HG03378 (cell line): ENCODE measurements around the gene RNASE3.
"Not testable (repeated sequence)": the region's sequence is repeated elsewhere in the genome, so short reads cannot be mapped to it uniquely, and the experiment has no call there.

ENCODE experiments used
- ATAC-seq: cut with Tn5 transposase; IDR thresholded peaks from one replicate; pipeline ENCODE4 v1.9.1; 2021; ENCODE audit warnings: mild to moderate bottlenecking, moderate library complexity; ENCODE audit not compliant: unreplicated experiment

The RNASE3 gene

DNA sequence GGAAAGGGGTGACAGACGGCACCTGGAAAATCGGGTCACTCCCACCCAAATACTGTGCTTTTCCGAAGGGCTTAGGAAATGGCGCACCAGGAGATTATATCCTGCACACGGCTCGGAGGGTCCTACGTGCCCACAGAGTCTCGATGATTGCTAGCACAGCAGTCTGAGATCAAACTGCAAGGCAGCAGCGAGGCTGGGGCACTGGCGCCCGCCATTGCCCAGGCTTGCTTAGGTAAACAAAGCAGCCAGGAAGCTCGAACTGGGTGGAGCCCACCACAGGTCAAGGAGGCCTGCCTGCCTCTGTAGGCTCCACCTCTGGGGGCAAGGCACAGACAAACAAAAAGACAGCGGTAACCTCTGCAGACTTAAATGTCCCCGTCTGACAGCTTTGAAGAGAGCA, 19.6 kb downstream of the RNASE3 start:
- not testable (repeated sequence) for ATAC-seq

DNA sequence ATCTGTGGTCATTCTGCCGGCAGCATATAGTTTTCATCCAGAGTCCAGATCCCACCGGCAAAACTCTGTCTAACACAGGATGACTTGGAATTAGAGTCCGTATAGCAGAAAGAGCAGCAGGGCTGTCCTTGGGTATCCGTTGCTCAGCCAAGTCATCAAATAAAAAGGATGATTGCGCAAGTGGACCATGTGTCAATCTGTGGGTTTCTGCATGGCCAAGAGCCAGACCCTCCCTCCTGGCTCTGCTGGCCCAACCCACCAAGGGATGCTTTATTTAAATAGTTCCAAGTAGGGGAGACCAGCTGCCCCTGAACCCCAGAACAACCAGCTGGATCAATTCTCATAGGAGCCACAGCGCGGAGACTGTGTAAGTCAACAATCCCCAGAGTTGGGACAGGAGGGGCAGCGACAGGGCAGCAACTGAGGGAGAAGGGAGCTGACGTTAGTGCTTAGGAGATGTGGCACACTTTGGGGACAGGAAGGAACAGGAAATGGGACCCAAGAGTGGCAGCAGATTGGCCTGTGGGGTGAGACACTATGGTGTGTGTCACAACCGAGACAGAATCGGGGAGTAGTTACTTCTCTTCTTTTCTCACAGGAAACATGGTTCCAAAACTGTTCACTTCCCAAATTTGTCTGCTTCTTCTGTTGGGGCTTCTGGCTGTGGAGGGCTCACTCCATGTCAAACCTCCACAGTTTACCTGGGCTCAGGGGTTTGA, 28.0 kb downstream of the RNASE3 start:
- ATAC-seq: not testable (repeated sequence)

DNA sequence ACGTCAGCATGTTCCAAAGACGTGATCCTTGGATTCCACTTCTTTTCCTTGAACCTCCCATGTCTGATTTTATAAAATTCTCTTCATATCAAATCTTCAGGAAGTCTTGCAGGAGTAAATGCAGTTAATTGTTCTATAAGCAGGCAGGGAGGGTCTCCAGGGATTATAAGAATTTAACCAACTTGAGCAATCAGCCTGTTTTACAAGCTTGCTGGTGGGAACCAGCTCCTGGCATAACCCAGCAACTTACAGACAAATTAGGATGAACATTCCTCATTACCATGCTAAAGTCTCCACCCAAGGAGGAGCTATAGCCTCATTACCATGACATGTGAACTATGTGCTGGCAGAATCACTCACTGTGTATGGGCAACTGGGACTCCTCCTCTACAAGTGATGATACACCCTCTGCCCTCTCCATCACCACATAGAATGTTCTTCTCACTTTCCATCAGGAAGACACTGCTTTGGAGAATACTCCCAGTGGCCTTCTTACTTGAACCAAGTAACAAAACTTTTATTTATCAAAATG, 32.6 kb downstream of the RNASE3 start:
- not testable (repeated sequence) for ATAC-seq

DNA sequence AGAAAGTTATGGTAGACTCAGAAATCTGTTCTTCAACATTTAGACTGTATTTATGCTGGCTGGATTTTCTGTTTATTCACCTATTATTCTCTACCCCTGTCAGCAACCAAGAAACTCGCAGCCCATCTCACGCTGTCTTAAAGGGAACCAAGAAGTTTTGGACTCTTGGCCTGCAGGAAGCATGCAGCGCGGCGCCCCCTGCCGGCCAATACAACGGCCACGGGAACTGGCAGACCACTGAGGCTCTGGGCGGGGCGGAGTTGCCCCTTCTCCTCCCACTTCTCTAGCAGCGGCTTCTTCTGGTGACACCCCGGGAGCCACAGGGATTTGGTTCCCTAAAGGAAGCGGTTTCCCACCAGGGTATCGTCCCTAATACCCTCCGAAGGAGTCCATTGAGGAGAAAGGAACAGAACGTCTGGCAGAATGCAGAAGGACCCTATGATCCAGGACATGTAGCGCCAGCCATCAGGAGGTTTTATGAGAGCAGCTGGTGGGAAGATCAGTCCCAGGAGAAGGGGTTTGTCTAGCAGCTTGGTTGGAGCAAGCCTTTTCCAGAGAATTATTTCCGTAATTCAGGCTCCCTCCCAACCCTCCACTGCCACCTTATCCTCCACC, 43.1 kb downstream of the RNASE3 start:
- ATAC-seq: no peak

DNA sequence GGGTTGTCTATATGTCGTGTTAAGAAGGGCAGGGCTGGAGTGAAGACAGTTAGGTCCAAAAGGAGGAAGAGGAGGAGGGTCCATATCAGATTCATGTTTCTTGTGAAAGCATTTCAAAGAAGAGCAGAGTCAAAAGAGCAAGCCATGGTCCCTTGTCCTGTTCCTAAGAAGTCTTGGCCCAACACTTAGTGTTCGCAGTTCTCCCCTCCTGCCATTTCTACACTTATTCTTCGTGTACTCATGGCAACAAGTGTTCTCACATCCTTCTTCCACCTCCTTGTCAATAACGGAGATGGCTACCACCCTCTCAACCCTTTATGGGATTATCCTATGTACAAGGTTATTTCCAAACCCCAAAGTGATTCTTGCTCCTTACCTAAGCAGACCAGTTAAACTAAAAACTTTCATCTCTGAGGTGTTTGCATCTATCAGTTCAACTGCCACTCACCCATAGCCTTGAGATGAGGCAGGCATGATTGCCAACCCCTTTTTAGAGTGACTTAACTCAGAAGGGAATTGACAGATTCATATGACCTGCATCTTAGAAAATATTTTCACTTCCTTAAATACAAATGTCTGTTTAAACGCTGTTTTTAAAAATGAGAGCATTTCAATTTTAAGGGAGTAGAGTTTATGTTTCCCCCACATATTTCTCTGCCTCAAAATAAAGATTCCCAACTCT, 44.3 kb downstream of the RNASE3 start:
- ATAC-seq: no peak
